GM12865 (cell line): ENCODE data around the gene GABRQ.
"Not testable (repeated sequence)": the region's sequence is repeated elsewhere in the genome, so short reads cannot be mapped to it uniquely, and the experiment has no call there.

ENCODE experiments used
- DNase-seq: peaks from one replicate; pipeline ENCODE4 v3.0.0; 2010; ENCODE audit warnings: low read depth
- H3K4me3 ChIP-seq: 2 replicates; pipeline ENCODE4 v1.5.1; 2011; ENCODE audit warnings: mild to moderate bottlenecking, low read depth, low read length, control low read depth
- TF ChIP-seq, protein P1 (sequence below): IDR thresholded peaks from 2 replicates; pipeline ENCODE4 v1.5.1; 2011; ENCODE audit warnings: low read length, control low read depth, low read depth, inconsistent platforms; ENCODE audit not compliant: insufficient read depth; ENCODE audit errors: missing control alignments

GABRQ gene

DNA sequence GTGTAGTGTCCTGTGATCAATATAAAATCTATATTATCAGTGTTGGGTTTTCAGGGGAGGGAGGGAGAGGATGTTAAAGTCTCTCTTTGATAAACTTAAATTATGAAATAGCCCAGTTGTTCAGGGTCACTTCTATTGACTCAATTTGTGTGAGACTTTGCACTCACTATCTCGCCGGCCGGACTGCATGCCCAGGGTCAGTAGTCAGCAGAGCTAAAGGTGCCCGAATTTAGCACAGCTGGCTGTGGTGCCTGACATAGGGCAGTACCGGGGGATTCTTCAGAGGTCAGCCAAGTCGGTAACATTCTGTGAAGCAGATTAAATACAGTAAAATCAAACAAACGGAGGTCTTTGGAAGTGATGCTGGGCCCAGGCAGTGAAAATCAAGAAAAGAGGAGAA is 19.2 kb downstream of the GABRQ start:
- DNase-seq = no peak
- TF ChIP-seq, protein P1, sequence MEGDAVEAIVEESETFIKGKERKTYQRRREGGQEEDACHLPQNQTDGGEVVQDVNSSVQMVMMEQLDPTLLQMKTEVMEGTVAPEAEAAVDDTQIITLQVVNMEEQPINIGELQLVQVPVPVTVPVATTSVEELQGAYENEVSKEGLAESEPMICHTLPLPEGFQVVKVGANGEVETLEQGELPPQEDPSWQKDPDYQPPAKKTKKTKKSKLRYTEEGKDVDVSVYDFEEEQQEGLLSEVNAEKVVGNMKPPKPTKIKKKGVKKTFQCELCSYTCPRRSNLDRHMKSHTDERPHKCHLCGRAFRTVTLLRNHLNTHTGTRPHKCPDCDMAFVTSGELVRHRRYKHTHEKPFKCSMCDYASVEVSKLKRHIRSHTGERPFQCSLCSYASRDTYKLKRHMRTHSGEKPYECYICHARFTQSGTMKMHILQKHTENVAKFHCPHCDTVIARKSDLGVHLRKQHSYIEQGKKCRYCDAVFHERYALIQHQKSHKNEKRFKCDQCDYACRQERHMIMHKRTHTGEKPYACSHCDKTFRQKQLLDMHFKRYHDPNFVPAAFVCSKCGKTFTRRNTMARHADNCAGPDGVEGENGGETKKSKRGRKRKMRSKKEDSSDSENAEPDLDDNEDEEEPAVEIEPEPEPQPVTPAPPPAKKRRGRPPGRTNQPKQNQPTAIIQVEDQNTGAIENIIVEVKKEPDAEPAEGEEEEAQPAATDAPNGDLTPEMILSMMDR = no peak
- no peak overlapping the region for H3K4me3 ChIP-seq

DNA sequence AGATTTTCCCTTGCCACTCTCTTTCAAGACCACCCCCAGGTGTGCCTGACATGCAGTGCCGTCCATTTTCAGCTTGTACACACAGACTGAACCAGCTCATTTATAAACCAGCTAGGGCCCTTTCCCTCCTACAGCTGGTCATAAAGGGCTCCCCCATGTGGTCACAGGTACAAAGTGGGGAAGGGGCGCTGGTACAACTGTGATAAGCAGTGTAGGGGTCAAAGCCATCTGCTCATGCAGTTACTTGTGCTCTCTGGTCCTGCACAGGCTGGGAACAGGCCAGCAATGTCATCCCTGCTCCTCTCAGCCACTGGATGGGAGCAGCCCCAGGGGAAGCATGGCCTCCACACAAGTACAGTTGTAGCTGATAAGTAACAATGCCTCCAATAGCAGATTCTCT is 20.6 kb downstream of the GABRQ start:
- H3K4me3 ChIP-seq = no peak overlapping the region
- no peak for DNase-seq
- TF ChIP-seq, protein P1 = no peak

DNA sequence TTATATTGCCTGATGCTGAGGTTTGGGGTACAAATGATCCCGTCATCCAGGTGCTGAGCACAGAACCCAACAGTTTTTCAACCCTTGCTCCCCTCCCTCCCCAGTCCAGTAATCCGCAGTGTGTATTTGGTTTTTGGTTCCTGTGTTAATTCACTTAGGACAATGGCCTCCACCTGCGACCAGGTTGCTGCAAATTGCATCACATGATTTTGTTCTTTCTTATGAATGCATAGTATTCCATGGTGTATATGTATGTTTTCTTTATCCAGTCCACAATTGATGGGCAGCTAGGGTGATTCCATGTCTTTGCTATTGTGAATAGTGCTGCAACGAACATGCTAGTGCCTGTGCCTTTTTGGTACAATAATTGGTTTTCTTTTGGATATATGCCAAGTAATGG is 25.4 kb downstream of the GABRQ start:
- no peak overlapping the region for H3K4me3 ChIP-seq
- TF ChIP-seq, protein P1 = no peak

DNA sequence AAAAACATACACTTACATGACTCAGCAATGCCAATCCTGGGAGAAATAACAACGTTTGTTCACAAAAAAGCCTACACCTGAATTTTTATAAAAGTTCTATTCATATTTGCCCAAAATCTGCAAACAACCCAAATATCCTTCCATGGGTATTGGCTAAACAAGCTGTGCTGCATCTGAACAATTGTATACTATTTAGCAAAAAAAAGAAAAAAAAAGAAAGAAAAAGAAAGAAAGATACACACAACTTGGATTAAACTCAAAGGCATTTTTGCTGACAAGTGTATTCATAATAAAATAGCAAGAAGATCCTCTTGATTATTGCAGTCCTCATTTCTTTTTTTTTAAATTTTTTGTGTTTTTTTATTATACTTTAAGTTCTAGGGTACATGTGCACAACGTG is 36.4 kb downstream of the GABRQ start:
- TF ChIP-seq, protein P1 = no peak
- H3K4me3 ChIP-seq = no peak overlapping the region
- DNase-seq = no peak

More for the DNA sequence above, 25.4 kb downstream of the GABRQ start:
- DNase-seq = no peak

DNA sequence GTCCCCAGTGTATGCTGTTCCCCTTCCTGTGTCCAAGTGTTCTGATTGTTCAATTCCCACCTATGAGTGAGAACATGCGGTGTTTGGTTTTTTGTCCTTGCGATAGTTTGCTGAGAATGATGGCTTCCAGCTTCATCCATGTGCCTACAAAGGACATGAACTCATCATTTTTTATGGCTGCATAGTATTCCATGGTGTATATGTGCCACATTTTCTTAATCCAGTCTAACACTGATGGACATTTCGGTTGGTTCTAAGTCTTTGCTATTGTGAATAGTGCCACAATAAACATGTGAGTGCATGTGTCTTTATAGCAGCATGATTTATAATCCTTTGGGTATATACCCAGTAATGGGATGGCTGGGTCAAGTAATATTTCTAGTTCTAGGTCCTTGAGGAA is 37.0 kb downstream of the GABRQ start:
- not testable (repeated sequence) for DNase-seq, H3K4me3 ChIP-seq

DNA sequence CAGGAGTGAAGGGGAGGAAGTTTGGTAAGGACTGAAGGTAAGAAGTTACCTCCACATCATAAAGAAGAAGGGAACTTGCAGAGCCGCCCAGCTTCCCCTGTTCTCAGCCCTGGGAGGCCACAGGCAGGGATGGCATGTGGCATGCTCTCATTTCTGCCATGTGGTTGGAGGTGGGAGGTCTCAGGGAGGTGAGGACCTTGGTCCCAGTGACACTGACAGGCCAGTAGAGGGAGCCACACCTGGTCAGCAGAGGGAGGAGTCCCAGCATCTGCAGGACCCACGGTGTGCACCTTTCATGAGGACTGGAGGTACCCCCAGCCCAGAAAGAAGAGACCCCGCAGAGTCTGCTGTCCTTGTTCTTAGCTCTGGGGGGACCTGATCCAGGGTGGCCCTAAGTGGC is 43.3 kb downstream of the GABRQ start:
- H3K4me3 ChIP-seq, DNase-seq: not testable (repeated sequence)

DNA sequence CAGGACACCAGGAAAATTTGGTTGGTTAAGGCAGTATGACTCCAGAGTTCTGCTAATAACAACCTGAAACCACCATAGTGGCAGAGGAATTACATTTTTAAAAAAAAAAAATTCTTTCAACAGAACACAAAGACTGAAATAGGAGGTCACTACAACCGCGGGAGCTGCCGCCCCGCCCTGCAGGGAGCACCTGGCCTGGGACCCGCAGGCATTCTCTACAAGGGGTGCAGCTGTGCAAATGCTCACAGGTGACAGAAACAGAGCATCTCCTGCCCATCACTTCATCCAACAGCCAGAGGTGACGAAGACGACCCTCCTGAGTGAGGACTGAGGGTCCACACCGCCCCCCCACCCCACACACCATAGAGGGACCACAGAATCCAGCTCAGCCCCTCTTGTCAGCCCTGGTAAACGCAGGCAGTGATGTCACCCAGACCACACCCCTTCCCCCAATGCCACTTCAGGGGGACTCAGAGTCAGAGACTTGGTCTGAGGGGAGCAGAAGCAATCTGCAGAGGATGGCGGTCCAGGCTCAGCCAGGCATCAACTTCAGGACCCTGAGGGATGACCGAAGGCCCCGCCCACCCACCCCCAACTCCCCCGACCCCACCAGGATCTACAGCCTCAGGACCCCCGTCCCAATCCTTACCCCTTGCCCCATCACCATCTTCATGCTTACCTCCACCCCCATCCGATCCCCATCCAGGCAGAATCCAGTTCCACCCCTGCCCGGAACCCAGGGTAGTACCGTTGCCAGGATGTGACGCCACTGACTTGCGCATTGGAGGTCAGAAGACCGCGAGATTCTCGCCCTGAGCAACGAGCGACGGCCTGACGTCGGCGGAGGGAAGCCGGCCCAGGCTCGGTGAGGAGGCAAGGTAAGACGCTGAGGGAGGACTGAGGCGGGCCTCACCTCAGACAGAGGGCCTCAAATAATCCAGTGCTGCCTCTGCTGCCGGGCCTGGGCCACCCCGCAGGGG is 60.5 kb downstream of the GABRQ start, which contains the start of gene MAGEA3:
MAGEA3 (plus strand) TSS at position 843 of the 980 bp plus-strand sequence. CDS start 2,039 bp downstream, outside the sequence.
- H3K4me3 ChIP-seq, DNase-seq: not testable (repeated sequence)

DNA sequence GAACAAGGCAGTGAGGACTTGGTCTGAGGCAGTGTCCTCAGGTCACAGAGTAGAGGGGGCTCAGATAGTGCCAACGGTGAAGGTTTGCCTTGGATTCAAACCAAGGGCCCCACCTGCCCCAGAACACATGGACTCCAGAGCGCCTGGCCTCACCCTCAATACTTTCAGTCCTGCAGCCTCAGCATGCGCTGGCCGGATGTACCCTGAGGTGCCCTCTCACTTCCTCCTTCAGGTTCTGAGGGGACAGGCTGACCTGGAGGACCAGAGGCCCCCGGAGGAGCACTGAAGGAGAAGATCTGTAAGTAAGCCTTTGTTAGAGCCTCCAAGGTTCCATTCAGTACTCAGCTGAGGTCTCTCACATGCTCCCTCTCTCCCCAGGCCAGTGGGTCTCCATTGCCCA is 62.7 kb downstream of the GABRQ start:
- DNase-seq, H3K4me3 ChIP-seq: not testable (repeated sequence)

DNA sequence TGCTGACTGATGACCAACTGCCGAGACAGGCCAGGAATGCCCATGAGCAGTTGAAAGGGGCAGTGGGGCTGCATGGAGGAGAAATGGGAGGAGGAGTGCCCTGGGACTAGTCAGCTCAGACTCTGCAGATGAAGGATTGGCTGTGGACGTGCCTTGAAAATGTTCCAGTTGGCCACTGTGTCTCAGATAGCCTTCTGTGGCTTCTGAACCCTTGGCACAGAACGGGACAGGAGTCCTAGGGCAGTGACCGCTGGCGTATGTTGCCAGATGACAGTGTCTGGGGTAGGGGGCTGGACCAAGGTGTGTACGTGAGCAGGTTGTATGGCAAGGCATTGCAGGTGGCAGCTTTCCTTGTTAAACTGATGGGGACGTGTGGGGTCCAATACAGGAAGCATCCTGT is 68.8 kb downstream of the GABRQ start:
- H3K4me3 ChIP-seq, DNase-seq: not testable (repeated sequence)
